ENCODE results near the gene TRMT1.

TRMT1 gene

DNA sequence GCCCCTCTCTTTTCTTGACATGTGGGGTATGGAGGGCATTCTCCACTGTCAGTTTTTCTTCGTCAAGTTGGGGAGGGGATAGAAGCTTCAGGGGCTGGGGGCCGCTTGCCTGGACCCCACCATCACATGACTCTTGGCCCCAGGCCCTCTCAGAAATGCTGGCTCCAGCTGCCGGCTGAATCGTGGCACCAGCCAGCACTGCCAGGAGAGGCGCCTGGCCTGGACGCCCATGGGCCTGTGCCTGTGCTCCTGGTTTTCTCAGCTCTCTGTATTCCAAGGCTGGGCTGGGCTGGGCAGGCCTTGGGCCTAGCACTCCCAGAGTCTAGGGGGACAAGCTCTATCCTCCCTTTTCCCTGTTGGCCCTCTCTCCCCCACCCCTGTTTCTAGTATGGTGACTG, 52.4 kb downstream of the TRMT1 start:
- in situ Hi-C loops (cut with HindIII; ENCODE audit: low sequenced_read_pairs), result loop anchor here (5.0 to 25.0 kb wide), 2 partner anchors 37 to 173 kb away; no protein-coding TSS in a partner anchor
- no peak overlapping the region for H3K4me3 ChIP-seq (ENCODE audit: low read depth, low read length)
- no peak for DNase-seq (ENCODE audit: low read depth)
- TF ChIP-seq, protein P1, sequence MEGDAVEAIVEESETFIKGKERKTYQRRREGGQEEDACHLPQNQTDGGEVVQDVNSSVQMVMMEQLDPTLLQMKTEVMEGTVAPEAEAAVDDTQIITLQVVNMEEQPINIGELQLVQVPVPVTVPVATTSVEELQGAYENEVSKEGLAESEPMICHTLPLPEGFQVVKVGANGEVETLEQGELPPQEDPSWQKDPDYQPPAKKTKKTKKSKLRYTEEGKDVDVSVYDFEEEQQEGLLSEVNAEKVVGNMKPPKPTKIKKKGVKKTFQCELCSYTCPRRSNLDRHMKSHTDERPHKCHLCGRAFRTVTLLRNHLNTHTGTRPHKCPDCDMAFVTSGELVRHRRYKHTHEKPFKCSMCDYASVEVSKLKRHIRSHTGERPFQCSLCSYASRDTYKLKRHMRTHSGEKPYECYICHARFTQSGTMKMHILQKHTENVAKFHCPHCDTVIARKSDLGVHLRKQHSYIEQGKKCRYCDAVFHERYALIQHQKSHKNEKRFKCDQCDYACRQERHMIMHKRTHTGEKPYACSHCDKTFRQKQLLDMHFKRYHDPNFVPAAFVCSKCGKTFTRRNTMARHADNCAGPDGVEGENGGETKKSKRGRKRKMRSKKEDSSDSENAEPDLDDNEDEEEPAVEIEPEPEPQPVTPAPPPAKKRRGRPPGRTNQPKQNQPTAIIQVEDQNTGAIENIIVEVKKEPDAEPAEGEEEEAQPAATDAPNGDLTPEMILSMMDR (IDR thresholded peaks at IDR 0.05; ENCODE audit: low read depth, low read length, missing control alignments), result no peak

DNA sequence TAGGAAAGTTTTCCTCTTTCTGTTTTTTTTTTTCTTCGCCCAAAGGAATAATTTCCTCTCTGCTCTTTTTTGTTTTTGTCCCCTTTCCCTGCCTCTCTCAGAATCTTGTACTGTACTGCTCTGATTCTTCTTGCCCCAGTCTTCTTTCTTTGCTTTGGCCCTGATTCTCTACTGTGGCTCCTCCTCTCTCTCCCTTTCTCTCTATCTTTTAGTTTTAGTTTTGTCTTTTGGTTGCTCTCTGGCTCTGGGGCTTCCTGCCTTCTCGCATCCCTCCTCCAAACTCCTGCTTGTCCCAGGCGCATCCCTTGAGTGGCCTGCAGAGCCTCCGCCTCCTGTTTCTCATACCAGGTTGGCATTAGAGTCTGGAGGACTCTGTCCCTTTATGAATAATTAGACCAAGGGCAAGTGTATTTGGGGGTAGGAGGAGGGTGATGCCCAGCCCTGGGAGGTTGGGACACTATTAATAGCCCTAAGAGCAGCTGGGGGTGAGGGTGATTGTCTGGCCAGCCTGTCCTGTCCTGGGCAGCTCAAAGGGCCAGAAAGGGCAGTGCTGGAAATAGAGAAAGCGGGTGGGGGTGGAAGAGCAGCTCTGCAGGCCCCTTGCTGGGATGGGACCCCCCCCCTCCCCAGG, 53.0 kb downstream of the TRMT1 start:
- DNase-seq (ENCODE audit: low read depth), result no peak

DNA sequence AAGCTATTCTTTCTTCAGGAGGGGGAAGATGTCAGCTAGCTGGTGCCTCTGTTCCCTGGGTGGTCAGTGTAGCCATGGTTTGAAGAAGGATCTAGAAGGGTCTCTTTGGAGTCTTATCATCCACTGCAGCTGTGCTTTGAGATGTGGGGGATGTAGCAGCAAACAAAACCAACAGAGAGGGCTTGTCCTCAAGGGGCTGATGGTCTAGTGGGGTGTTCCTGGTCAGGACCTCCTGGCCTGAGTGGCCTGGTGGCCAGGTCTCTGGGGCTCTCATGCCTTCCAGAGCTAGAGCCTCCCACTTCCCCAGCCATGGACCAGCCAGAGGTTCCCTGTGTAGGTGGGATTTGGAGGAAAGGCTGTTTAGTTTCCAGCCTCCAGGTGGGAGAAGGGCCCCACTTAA, 54.2 kb downstream of the TRMT1 start:
- TF ChIP-seq, protein P1 (IDR thresholded peaks at IDR 0.05; ENCODE audit: low read depth, low read length, missing control alignments), result no peak
- in situ Hi-C loops (cut with HindIII; ENCODE audit: low sequenced_read_pairs), result loop anchor here (5.0 to 25.0 kb wide), 2 partner anchors 35 to 175 kb away; no protein-coding TSS in a partner anchor

More for the DNA sequence above, 53.0 kb downstream of the TRMT1 start:
- in situ Hi-C loops (cut with HindIII; ENCODE audit: low sequenced_read_pairs), result loop anchor here (5.0 to 25.0 kb wide), 2 partner anchors 36 to 174 kb away; no protein-coding TSS in a partner anchor
- TF ChIP-seq, protein P1 (IDR thresholded peaks at IDR 0.05; ENCODE audit: low read depth, low read length, missing control alignments), result no peak
- H3K4me3 ChIP-seq (ENCODE audit: low read depth, low read length), result no peak overlapping the region

DNA sequence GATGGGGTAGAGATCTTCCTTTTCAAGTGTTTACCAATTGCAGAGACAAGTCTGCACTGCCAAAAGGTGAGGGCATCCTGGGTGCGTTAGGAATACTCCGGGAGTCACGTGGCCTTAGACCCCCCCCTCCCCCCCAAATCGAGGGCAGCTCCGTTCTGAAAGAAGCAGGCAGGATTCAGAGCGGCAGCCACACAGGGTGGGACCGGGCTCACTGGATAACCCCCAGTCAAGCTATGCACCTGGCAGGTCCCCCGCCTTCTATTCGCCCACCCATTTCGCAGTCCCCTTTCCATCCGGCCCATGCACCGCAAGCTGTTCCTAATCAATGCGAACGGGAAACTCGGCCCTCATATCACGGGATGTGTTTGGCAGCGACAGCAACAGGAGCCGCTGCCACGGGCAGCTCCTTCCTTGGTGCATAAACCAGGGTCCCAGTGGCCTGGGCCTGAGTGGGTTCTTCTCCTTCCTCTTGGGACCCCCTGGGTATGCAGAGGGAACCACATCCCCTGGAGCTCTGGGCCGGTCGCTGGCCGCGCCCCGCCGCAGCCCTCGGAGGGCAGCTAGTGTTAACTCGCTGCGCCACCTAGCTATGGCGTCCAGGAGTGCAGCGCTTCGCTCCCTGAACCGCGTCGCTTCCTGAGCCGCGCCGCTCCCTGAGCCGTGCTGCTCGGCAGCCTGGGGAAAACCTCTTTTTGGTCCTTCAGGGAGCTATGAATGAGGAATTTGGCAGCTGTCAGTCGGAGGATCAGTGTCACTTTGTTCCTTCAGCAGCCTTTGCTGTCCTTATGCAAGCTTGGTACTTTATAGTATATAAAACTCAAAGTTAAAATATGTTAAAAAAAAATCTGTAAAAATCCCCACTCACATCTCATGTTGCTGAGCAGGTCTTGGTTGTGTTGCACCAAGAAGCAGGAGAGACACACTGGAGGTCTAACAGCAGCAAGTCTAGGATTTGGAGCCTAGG, 55.3 kb downstream of the TRMT1 start:
- H3K4me3 ChIP-seq (ENCODE audit: low read depth, low read length), result peak overlapping the region; percentile 7
- peak; percentile 54 for DNase-seq (ENCODE audit: low read depth)
- in situ Hi-C loops (cut with HindIII; ENCODE audit: low sequenced_read_pairs), result loop anchor here (5.0 to 25.0 kb wide), 2 partner anchors 34 to 176 kb away; no protein-coding TSS in a partner anchor
- TF ChIP-seq, protein P1 (IDR thresholded peaks at IDR 0.05; ENCODE audit: low read depth, low read length, missing control alignments), result peak; percentile 96

More for the DNA sequence above, 54.2 kb downstream of the TRMT1 start:
- no peak for DNase-seq (ENCODE audit: low read depth)
- no peak overlapping the region for H3K4me3 ChIP-seq (ENCODE audit: low read depth, low read length)

DNA sequence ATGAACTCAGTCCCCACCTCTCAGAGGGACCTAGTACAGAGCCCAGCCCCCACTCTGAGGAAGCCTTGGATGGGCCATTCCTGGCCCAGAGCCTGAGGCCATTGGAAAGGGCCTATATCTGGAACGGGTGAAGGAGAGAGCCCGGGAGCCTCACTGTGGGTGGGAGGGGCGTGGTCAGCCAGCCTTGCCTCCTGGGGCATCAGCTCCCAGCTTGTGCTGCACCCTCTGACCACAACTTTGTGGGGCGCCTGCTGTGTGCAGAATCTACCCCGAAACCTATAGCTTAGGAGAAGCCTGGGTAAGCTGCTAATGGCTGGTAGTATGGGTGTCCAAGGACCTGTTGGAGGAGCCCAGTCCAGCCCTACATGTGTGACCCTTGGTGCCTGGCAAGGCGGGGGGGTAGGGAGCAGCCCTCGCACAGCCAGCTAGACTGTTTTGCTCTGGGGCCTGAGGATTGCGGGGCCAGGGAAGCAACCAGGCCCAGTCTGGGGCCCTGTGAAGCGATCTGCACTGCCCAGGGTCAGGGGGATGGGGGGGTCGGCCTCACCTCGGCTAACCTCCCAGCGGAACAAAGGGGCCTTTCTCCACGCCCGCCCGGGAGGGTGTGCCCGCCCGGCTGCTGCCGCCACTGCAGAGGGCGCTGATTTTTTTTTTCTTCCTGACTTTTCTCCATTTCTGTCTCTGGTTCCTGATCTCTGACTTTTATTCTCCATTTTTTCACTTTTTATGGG, 56.1 kb downstream of the TRMT1 start:
- in situ Hi-C loops (cut with HindIII; ENCODE audit: low sequenced_read_pairs), result loop anchor here (5.0 to 25.0 kb wide), 2 partner anchors 33 to 177 kb away; no protein-coding TSS in a partner anchor
- DNase-seq (ENCODE audit: low read depth), result no peak
- TF ChIP-seq, protein P1 (IDR thresholded peaks at IDR 0.05; ENCODE audit: low read depth, low read length, missing control alignments), result no peak
- no peak overlapping the region for H3K4me3 ChIP-seq (ENCODE audit: low read depth, low read length)

Data from astrocyte of the cerebellum (primary cell).